Lower leg skin (tissue), 3 donors: ENCODE measurements around the gene TRIM34.

Experiments
- CTCF ChIP-seq, 3 donors: fragments of 450-650 bp; IDR thresholded peaks; one replicate each; pipeline ENCODE4 v1.5.1; 2016; ENCODE audit warnings: antibody characterized with exemption in 3 of 3, mild to moderate bottlenecking in 3 of 3, moderate library complexity in 2 of 3
- POLR2A ChIP-seq, 2 donors: fragments of 450-650 bp; IDR thresholded peaks; one replicate each; pipeline ENCODE4 v1.6.1; 2016 to 2017; ENCODE audit warnings: antibody characterized with exemption in 2 of 2, mild to moderate bottlenecking in 1 of 2, moderate library complexity in 1 of 2

- TF ChIP-seq CTCF (IDR thresholded peaks at IDR 0.05) (no peak), POLR2A (IDR thresholded peaks at IDR 0.05) (no peak)
These were observed 16.0 kb upstream of the TRIM34 start for GRCh38 chr11:5608808-5609207.
